NCI-H446 treated with DMSO at 0.1 percent for 48 hours (cell line): ENCODE measurements around the gene RHBDD1.
"Not testable (repeated sequence)": the region's sequence is repeated elsewhere in the genome, so short reads cannot be mapped to it uniquely, and the experiment has no call there.

Experiments
- DNase-seq: peaks from one replicate; lab custom pipeline; 2025; lab: John Stamatoyannopoulos, UW

RHBDD1 gene

DNA sequence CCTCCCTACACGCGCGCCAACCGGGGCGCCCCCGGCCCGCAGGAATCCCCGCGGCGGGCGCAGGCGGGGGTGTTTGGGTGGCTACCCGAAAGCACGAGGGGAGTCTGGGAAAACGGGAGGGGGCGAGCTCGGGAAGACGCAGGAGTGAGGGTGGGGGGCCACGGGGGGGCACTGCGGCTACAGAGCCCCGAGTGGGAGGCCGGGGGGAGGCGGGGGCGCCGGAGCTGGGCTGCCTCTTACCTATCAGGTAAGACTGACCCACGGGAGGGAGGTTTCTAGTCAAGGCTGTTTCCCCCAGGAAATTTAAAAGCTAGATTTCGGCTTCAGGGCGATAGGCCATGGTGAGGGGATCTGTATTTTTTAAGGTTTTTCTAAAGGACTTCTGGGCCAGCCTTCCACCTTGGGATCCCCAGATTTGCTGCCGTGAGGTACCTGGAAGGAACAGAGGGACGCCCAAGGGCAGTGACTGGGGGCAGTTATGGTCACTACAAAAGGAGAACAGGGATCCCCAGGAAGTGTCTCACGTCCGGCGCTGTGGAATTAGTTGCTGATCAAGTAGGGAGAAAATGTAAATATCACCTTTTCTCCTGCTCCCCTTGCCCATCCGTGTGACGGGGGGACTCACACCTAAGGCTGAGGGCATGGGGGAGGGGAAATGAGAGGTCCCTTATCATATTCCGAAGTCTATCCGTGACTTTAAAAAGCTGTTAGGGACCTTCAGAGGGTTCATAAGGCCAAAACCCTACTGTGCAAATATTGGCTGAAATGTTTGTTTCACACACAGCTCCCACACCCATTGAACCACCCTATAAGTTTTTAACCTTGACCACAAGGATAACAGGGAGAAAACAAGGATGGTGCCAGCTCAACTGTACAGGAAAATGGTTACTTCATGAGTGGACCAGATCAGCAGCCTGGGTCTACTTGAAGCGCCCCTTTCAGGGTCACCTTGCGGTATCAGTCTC, 35.6 kb upstream of the RHBDD1 start:
- no peak for DNase-seq

- DNase-seq, result peak; percentile 80
Observed at GRCh38 chr2:226800941-226801784, 34.7 kb upstream of the RHBDD1 start.

DNA sequence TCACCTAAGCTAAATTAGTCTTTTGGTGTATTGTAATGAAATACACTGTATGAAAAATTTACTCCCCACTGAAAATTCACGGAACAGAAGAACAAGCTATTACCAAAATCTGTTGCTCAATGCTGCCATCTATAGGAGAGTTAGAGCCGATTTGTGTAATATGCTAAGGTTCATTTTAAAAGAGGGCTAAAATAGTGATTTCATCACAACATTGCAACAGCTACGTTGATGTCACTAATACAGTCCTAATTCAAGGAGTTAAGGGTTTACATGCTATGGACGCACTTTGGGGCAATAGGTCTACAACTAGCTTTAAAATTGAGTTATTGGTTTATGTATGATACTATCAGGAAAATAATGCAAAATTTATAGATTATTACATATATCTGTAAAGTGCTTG, 33.3 kb upstream of the RHBDD1 start:
- DNase-seq, result peak; percentile 51

GRCh38 chr2:226803410-226803809, 32.4 kb upstream of the RHBDD1 start:
- DNase-seq, result no peak

GRCh38 chr2:226813148-226813701, 22.6 kb upstream of the RHBDD1 start:
- DNase-seq, result no peak

- DNase-seq, result no peak
Observed at GRCh38 chr2:226818930-226819329, 16.9 kb upstream of the RHBDD1 start.

DNA sequence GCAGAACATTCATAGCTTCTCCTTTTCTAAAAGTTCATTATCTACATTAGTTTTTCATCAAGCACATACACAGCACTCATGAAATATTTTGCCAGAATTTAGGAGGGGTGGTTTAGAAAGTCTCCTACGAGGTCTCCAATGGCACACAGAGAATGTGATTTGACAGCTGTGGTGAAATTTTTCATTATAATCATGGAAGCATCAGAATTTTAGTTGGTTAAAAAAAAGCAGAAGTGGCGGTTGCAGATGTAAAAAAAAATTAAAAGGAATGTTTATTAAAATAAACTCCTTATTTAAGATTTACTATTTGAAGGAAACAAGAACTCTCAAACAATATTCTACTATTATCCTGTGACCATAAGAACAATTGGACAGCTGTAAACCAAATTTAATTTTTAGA, 10.8 kb upstream of the RHBDD1 start:
- no peak for DNase-seq

DNA sequence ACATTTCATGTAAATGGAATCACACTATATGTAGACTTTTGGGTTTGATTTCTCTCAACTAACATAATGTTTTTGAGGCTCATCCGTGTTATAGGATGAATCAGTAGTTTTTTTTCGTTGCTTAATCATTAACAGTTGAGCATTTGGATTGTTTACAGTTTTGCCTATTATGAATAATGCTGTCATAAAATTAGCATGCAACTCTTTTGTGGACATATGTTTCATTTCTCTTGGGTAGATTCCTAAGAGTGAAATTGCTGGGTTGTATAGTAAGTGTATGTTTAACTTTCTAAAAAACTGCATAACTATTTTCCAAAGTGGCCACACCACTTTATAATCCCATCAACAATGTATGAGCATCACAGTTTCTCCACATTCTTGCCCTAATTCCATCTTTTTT, 7.7 kb upstream of the RHBDD1 start:
- no peak for DNase-seq

DNA sequence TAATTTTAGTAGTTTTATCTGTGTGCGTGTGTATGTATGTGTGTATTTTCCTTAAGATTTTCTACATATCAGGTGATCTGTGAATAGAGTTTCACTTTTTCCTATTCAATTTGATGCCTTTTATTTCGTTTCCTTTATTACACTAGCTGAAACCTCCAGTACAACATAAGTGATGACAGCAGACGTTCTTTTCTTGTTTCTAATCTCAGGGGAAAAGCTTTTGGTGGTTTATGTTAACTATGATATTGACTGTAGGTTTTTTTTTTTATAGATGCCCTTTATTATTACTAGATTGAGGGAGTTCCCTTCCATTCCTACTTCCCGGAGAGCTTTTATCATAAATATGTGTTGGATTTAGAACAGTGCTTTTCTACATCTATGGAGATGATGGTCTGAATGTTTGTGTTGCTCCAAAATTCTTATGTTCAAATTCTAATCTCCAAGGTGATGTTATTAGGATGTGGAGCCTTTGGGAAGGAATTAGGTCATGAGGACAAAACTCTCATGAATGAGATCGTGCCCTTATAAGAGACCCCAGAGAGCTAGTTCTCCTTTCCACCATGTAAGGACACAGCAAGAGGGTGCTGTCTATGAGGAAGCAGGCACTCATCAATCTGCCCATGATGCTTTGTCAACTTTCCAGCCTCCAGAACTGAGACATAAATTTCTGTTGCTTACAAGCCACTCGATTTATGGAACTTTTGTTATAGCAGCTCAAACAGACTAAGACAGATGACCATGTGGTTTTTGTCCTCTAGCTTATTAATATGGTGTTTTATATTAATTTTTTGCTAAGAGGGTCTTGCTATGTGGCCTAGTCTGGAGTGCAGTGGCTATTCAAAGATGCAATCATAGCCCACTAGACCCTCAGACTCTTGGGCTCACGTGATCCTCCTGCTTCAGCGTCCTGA, 5.9 kb upstream of the RHBDD1 start:
- no peak for DNase-seq

DNA sequence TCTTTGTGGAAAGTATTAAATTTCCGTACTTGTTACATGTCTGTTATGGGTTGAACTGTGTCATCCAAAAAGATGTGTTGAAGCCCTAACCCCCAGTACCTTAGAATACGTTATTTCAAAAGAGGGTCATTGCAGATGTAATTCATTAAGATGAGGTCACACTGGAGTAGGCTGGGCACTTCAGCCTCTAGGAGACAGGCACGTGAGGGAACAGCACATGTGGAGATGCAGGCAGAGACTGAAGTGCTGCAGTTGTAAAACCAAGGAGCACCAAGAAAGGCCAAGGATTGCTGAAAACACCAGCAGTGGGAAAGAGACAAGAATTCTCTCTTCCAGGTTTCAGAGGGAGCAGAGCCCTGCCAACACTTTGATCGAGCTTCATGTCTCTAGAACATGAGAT, 4.6 kb upstream of the RHBDD1 start:
- DNase-seq, result no peak

GRCh38 chr2:226832061-226832460, 3.8 kb upstream of the RHBDD1 start:
- DNase-seq, result no peak

- DNase-seq, result not testable (repeated sequence)
Observed at GRCh38 chr2:226834880-226835279, 974 bp upstream of the RHBDD1 start.

DNA sequence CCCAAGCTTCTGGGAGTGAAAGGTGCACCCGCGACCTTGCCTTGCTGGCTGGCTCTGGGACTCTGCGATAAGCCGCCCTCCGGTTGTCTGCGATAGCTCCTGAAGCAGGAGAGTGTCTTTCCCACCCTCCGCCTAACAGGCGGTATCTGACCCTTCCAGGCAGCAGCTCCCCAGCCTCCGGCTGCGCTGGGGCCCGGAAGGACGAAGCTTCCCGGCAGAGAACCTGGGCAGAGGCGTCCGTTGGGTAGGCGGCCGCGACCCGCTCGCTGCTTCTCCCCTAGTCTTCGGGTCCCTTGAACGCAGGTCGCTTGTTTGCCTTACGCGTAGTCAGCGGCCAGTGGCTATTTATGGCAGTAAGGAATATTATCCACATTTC, 446 bp upstream of the RHBDD1 start:
- DNase-seq, result no peak

- DNase-seq, result no peak
Observed at GRCh38 chr2:226836548-226836885, 663 bp downstream of the RHBDD1 start.

DNA sequence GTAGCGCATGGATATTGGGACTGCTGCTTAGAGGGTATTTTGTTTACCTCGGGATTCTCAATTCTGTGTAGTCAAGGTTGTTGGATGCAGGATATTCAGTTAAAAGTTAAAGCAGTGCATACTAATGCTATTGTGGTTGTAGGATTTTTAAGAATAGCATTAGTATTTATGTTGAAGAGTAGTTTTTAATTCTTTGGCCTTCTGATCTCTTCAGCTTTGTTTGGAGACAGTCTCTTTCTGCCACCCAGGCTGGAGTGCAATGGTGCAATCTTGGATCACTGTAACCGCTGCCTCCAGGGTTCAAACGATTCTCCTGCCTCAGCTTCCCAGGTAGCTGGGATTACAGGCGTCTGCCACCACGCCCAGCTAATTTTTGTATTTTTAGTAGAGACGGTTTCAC, 1.5 kb downstream of the RHBDD1 start:
- no peak for DNase-seq

DNA sequence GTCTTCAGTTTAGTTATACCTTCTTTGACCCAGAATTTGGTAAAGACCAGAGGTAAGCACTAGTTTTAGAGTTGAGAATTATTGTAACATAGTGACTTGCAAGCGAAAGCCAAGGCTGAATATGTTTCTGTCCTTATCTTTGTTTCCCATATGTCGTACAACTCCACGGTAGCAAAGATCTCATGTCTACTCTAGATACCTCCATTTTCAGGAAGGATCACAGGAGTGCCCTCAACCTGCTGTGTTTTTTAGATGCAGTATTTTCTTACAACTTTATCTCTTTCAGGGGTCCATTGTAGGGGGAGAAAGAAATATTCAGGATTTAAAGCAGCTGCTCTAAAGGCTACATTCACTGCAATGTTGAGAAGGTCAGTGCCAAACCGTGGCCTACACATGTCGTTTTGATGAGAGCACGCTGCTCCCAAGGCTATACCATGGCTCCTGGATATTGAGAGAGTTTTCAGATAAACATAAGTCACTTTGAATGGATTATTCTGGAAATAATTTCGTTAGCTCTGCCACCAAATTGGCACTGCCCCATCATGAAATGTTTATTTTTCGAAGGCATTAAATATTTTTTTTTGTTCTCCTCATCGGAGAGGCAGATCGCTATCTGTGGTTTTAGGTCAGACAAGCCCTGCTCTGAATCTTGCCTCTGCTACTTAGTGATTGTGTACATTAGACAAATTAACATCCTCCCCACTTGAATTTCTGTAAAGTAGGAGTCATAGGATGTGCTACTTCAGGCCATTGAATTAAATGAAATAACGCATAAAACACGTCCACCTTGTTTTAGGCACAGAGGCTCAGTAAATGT, 2.1 kb downstream of the RHBDD1 start:
- DNase-seq, result no peak

- no peak for DNase-seq
Observed at GRCh38 chr2:226838722-226839121, 2.9 kb downstream of the RHBDD1 start.

- no peak for DNase-seq
Observed at GRCh38 chr2:226839161-226839560, 3.3 kb downstream of the RHBDD1 start.

GRCh38 chr2:226839951-226840350, 4.1 kb downstream of the RHBDD1 start:
- DNase-seq, result no peak

DNA sequence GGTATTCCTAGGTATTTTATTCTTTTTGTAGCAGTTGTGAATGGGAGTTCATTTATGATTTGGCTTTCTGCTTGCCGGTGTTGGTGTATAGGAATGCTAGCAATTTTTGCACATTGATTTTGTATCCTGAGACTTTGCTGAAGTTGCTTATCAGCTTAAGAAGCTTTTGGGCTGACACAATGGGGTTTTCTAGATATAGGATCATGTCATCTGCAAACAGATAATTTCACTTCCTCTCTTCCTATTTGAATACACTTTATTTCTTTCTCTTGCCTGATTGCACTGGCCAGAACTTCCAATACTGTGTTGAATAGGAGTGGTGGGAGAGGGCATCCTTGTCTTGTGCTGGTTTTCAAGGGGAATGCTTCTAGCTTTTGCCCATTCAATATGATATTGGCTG, 7.1 kb downstream of the RHBDD1 start:
- not testable (repeated sequence) for DNase-seq
